Activated naive CD8-positive, alpha-beta T cell treated with anti-CD3 and anti-CD28 coated beads, Interleukin-2, amount 50 U/mL, for 16 hours (primary cell): ENCODE data around the gene SLC35E4.
"Not testable (repeated sequence)": the region's sequence is repeated elsewhere in the genome, so short reads cannot be mapped to it uniquely, and the experiment has no call there.

Source experiments
- DNase-seq: peaks from one replicate; pipeline ENCODE4 v3.0.0-alpha.2; 2020; ENCODE audit warnings: low read depth, low spot score

SLC35E4 gene

DNA sequence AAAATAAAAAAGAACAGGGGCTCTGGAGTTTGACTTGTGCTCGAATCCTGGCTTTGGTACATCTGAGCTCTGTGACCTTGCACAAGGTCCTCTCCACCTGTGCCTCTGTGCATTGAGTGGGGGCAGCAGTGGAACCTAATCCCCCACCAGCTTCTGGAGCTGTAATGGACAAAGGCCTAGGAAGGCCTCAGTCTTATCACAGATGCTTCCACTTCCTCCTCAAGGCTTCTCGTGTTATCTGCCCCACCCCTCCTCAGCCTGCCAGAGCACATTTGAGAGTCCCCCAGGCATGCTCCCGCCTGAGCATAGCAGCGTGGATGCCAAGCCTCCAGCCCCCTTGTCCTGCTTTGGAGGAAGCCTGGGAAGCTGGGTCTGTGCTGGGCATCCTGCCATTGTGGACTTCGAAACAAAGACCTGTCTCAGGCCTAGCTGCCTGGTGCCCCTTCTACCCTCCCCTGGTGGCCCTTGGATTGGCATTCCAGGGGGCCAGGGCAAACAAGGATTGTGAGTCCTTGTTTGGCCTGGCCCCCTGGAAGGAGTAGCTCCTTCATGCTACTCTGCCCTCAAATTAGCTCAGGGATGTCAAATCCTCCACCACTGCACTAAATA lies 15.0 kb downstream of the SLC35E4 start:
- no peak for DNase-seq

DNA sequence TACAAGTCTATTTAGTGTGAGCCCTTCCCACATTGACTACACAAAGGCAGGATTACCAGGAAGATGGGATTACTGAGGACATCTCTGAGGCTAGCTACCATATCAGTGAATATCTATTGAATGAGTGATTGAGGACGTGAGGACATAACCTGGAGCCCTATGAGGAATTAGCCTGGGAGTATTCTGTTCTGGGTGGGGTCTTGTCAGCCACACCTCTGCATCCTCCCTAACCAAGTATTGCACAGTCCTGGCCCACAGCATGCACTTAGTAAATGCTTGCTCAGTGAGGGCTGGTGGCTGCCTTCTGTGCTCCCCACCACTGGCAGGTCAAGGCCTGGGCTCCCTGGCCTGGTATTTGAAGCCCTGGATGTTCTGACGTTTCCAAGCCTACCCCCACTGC lies 17.3 kb downstream of the SLC35E4 start:
- DNase-seq: no peak

DNA sequence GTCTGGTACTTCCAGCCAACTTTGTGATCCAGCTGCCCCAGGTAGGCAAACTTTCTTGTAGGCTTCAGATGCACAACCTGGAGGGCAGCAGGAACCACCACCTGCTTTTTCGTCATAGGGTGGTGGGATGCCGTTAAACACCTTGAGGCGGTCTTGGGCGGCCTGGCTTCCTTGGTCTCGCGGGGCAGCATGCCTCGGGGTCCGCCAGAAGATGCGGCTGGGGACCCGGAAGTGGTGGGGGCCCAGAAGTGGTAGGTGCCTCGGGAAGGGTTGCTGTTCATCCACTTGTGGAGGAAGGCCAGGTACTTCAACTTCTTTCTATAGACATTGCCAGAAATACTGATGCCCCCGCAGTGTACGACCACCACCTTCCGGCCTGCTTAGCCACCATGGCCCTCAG lies 18.8 kb downstream of the SLC35E4 start:
- DNase-seq: no peak

DNA sequence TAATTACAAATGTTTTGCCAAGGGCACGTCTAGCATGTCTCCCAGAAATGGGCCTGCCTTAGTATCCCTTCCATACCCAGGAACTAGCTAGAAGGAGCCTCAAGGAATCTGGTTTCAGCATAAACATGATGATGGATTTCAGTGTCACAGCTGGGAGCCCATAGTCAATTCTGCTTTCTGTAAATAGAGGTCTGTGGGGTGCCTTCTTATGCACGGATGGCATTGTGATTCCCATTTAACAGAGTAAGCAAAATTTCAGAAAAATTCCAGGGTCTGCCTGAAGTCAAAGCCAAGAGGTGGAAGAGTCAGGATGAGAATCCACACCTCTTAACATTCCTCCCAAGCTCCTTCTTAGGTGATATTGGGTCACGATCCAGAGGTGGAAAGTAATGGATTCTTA lies 20.0 kb downstream of the SLC35E4 start:
- DNase-seq: no peak

DNA sequence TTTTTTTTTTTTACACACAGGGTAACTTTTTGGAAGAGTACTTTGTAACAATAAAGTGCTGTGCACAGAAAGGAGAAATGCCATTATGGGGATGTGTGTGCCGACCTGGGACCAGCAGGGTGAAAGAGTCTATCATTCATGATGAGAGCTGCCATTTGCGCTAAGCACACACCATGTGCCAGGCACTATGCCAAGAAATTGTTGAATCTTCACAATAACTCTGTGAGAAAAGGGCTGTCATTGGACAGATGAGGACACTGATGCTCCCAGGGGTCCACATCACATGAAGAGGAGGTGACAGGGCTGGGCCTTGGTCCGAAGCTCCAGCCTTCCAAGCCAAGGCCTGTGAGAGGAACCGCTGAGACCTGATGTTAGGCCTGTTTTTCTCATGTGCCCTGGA lies 26.5 kb downstream of the SLC35E4 start:
- DNase-seq: no peak

DNA sequence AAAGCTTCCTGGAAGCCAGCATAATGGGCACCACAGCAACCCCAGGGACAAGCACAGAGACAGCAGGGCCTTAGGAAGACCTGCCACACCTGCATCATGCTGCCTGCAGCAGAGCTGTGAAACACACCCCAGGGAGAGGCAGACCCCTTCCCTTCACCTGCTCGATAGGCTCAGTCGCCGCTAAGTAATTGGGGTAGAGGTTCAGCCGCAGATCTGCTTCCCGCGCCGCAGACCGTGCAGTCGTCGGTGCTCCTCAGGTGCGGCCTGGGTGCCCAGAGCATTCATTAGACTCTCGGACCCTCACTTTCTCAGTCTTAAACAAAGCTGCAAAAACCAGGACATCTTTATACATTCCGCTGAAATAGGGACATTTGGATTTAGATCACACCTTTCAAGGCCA lies 29.2 kb downstream of the SLC35E4 start:
- DNase-seq: no peak

DNA sequence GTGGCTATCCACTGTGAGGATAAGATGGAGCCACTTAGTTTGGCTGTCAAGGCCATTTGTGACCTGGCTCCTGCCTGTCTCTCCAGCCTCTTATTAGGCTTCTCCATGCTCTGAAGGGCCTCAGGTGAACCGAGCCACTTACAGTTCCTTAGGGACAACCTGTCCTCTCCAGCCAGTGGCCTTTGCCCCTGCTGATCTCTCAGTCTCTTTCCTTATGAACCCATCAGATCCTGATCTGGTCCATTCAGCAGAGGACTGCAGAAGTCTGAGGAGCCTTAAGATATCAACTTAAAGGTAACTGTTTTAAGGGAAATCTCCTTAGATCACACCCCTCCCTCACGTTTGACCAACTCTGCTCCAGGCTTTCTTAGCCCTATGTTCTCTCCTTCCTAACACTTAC lies 29.7 kb downstream of the SLC35E4 start:
- DNase-seq: no peak

DNA sequence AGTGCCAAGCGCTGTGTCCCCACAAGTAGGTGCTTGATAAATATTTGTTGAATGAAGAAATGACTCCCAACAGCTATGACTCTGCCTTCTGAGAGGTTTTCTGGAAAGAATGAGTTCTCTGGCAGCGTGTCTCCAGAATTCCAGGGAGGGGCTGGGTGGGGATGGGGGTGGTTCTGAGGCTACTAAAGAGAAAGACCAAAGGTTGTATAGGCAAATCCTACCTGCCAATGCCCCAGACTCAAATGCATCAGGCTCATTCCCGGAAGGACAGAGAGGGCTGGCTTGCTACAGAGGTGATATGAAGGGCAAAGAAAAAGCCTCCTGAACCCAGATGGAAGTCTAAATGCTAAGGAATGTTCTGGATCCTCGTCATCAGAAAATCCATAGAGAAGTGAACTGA lies 30.2 kb downstream of the SLC35E4 start:
- no peak for DNase-seq

DNA sequence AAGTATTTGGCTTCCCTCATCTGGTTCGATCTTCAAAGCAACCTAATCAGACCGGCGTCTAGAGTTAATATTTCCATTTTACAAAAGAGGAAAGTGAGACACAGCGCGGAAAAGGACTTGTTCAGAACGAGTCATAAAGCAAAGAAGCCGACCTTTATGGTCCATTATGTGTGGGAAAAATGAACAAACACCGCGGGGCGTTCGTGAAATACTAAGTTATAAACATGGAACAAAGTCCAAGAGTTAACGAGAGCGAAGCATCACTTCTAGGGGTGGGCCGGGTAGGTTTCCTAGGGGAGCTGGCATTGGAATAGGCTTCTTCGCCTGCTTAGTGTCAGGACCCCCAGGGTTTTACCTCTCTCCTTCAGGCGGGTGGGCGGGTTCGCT lies 31.5 kb downstream of the SLC35E4 start:
- DNase-seq: no peak

DNA sequence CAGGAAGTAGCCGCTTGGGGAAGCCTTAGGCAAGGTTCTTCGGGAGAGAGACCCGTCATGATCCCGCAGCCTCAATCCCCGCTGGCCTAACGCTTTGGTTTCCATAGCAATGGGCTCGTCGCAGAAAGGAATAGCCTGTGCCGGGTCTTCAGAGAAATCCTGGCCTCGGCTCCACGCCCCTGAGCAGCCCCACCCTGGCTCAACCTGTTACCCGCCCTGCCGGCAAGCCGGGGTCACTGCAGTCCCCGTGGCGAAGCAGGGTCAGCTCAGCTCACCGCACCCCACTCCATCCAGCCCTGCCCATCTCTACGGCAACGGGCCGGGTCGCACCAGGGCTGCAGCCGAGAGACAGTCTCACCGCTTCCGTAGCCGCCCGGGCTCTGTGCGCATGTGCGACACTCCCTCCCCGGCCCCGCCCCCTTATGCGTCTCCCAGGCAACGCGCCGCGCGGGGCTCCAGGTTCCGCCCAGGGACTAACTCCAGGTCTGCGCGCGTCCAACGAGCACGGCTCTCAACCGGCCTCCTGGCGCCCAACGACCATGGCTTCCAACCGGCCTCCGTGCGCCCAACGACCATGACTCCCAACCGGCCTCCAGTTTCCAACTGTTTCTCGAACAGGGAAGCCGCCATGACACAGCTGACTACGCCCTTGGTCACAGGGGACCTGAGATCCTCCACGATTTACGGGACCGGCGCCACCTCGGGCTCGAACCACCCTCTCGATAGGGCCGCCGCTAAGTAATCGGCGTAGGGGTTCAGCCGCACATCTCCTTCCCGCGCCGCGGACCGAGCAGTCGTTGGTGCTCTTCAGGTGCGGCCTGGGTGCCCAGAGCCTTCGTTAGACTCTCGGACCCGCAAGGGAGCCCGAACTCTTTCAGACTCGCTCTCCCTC lies 32.2 kb downstream of the SLC35E4 start, which contains the start of gene DUSP18:
TSS of gene DUSP18 (minus strand) at position 382 of the 892 bp plus-strand sequence. CDS start 3,872 bp downstream, outside the sequence.
- DNase-seq: peak; percentile 82

DNA sequence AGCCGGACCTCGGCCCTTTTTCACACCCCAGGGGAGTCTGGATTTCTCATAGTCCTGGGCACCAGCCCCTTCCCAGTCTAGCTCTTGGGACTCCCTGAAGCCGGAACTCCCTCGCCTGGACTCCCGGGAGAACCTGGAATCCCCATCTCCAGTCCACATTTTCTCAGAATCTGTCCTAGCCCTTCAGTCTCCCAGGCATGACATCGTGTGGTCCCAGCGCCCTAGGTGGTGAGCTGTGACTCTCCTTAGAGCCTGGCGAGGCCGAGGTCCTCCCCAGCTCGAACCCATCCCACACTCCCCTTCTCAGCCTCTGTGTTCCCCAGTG lies 32.8 kb downstream of the SLC35E4 start:
- DNase-seq: no peak

DNA sequence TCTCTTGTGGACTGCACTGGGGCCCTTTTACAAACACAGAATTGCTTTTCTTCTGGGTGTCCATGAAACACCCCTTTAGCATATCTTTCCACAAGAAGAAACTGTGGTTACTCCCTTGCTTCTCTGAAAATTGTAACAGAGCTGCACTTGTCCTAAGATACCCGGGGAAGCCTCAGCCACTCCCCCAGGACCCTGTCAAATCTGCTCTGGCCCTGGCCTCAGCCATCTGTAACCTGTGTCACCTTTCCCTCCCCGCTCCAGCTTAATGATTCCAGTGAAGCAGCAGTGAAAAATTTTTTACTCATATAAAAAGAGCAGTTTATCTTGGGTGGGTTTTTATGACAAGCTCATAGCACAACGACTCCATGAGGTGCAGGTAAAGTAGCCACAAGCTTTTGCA lies 35.5 kb downstream of the SLC35E4 start:
- DNase-seq: no peak

DNA sequence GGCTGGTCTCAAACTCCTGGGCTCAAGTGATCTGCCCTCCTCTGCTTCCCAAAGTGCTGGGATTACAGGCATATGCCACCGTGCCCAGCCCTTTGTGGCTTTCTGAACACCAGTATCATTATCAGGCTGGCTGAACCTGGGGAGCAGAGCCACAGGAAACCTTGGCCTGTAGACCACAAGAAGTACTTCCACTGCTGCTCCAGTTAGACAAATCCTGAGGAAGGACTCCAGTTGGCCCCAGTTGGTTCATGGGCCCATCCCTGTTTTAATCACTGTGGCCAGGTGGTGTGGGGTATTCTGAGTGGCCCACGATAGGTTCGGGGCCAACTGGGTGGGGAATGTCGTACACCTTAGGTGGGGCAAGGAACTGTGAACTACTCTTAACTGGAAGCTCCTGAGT lies 37.6 kb downstream of the SLC35E4 start:
- DNase-seq: no peak

DNA sequence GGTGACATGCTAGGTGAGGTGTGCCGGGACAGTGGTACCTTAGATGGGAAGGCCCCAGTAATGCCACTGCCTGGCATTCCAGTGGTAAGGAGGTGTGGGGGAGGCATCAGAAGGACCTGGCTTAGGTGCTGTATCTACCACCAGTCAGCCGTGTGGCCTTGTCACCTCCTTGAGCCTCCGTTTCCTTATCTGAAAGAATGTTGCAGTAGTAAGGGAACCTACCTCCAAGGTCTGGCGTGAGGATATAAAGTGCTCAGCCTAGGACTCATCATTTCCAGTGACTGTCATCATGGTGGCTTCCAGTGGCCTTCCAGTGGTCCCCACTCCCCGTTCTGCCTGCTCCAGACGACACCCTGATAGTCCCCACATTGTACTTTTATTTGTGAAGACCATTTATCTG lies 38.9 kb downstream of the SLC35E4 start:
- no peak for DNase-seq

DNA sequence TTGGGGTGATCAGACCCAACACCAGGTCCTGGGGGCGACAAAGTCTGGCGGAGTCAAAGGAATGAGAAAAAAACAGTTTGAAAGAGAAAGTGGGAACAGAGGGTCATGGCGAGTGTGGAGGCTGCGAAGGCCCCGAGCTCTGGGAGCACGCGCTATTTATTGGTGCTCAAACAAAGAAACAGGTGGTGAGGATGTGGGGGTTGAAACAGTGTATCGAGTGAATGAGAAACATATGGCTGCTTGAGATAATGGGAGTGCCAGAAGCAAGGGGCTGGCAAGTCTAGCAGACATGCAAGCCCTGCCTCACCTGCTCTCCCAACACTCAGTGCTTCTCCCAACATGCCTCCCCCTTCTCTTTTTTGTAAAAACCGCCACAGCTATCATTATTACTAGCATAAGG lies 39.9 kb downstream of the SLC35E4 start:
- DNase-seq: no peak

DNA sequence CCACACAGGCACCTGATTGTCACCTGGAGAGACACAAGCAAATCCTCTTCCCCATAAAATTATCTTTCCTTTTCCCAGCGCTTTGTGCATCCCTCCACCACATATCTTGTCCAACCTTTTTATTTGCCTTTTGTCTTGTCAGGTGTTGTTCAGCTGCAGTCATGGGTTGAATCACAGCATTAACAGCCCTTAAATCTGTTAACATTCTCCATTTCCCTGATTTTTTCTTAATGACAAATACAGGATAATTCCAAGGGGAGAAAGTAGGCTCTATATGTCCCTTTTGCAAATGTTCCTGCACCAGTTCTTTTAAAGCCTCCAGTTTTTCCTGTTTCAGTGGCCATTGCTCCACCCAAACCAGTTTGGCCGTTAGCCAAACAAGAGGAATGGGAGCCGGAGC lies 41.0 kb downstream of the SLC35E4 start:
- not testable (repeated sequence) for DNase-seq

DNA sequence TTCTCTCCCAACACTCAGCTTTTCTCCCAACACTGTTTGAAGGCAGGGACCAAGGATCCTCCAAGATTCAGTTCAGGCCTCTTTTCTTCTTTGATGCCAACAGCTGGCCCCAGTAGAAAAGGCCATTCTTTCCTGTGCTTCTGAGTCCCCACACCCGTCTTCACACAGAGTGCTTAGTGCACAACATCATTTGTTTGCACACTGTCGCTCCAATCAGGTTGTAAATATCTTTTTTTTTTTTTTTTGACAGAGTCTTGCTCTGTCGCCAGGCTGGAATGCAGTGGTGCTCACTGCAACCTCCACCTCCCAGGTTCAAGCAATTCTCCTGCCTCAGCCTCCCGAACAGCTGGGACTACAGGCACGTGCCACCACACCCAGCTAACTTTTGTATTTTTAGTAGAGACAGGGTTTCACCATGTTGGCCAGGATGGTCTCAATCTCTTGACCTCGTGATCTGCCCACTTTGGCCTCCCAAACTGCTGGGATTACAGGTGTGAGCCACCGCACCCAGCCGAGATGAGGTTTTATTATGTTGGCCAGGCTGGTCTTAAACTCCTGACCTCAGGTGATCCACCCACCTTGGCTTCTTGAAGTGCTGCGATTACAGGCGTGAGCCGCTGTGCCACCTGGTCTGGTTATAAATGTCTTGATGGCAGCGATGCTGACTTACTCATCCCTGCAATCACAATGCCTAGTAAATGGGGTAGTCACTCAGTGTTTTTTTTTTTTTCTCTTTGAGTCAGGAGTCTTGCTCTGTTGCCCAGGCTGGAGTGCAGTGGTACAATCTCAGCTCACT lies 44.5 kb downstream of the SLC35E4 start:
- not testable (repeated sequence) for DNase-seq

DNA sequence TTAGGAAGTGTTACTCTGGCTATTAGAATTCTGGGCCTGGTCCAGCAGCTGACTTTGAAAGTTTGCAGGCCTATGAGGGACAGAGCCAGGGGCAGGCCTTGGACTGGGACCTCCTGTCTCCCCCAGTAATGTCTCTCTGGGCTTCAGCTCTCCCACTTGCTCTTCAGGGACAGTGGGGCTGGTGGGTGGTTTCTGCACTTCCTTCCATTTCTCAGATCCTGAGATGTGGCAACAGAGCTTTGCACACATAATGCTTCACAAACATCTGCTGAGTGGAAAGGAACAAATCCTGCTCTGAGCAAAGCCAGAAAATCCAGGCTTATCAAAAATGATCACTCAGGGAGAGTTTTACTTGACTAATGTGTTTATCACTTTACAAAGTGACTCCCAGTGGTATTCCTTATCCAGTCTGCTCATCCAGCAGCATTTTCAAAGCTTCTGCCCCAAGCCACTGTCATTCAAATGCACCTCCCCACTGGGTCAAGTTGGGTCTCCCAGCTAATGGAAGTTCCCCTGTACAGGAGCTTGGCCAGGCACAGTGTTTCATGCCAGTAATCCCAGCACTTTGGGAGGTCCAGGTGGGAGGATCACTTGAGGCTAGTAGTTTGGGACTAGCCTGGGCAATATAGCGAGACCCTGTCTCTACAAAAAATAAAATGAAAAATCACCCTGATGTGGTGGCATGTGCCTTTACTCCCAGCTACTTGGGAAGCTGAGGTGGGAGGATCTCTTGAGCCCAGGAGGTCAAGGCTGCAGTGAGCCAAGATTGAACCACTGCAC lies 45.6 kb downstream of the SLC35E4 start:
- no peak for DNase-seq

DNA sequence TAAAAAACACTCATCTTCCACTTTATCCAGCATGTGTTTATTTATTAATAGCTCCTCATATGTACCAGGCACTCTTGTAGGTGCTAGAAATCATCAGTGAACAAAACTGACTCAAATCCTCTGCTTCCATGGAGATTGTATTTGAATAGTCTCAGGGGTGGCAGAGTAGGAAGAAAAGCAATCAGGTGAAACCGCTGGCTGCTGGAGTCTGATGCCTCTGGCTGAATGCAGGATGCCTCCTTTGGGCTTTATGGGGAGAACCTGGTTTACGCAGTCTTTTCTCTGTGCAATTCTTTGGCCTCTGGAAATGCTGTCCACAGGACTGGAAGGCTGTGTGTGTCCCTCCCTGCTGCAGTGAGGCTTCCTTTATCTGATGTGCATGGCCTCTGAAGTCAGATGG lies 46.2 kb downstream of the SLC35E4 start:
- DNase-seq: no peak

DNA sequence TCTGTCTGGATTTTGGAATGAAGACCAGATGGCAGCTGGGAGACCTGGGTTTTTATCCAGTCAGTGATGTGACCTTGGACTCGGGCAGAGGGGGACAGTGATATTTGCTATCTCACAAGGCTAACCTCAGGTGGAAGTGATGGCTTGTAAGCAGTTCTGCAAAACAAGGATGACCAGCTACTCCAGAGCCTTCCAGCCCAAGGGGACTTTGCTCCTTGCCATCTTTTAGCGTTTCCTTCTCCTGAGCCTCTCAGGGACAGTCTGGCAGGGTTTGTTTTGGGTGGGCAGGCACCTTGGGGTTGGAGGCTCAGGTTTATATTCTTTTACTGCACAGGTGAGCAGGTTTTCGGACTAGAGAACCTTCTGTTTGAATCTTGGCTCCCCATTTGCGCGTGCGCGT lies 49.6 kb downstream of the SLC35E4 start:
- DNase-seq: no peak

DNA sequence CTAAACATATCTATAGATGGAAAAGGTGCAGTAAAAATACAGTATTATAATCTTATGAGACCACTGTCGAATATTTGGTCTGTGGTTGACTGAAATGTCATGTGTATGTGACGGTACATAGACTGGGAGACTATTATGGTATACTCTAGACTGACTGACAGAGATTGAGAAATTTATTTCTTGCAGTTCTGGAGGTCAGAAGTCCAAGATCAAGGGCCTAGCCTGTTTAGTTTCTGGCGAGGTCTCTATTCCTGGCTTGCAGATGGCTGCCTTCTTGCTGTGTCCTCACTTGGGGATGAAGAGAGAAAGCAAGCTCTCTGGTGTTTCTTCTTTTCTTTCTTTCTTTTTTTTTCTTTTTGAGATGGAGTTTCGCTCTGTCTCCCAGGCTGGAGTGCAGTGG lies 51.8 kb downstream of the SLC35E4 start:
- DNase-seq: no peak

DNA sequence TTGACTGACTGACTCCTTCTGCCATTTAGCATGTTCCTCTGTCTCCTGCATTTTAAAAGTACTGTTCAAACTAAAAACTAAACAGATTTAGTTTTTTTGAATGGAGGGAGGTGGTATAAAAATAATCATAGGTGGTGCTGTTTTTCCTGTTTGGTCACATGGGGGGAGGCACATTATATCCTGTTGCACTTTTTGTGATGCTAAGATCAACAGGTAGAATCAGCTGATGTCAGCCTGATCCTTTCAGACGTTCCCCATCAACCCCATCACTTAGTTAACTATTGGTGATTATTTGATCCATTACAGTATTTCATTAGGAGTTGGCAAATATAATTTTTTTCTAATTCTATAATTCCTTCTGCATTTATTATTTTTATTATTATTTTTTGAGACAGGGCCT lies 54.0 kb downstream of the SLC35E4 start:
- no peak for DNase-seq
